VCaP (cell line): ENCODE data around the gene C16orf96.

Experiments used
- H3K27ac ChIP-seq: fragments of 450-650 bp; 2 replicates; pipeline ENCODE4 v1.5.1; 2017
- CTCF ChIP-seq: fragments of 450-650 bp; conservative IDR thresholded peaks from 2 replicates; pipeline ENCODE4 v1.5.1; 2017; ENCODE audit warnings: mild to moderate bottlenecking, moderate library complexity

C16orf96 gene

GRCh38 chr16:4610011-4611005 is 54.2 kb downstream of the C16orf96 start:
- no peak overlapping the region for H3K27ac ChIP-seq
- no peak for TF ChIP-seq CTCF

GRCh38 chr16:4611337-4612021 is 55.3 kb downstream of the C16orf96 start:
- TF ChIP-seq CTCF: no peak
- no peak overlapping the region for H3K27ac ChIP-seq

GRCh38 chr16:4612474-4612931 is 56.4 kb downstream of the C16orf96 start:
- H3K27ac ChIP-seq: peak overlapping the region; percentile 90
- TF ChIP-seq CTCF: no peak

- TF ChIP-seq CTCF: no peak
- peak overlapping the region; percentile 90 for H3K27ac ChIP-seq
These were observed 57.0 kb downstream of the C16orf96 start for GRCh38 chr16:4612977-4613635.

- H3K27ac ChIP-seq: peak overlapping the region; percentile 90
- TF ChIP-seq CTCF: no peak
These were observed 57.8 kb downstream of the C16orf96 start for GRCh38 chr16:4613636-4614570.

GRCh38 chr16:4614571-4615383 is 58.6 kb downstream of the C16orf96 start, which contains the start of gene UBALD1:
Gene UBALD1, minus strand, starts transcription at chr16:4614888. Its CDS starts 91 bp downstream, at chr16:4614797.
- H3K27ac ChIP-seq: peak within 1 kb of the TSS; percentile 90
- no peak for TF ChIP-seq CTCF
